GM19463 (cell line): ENCODE measurements around the gene RFC4.
"Not testable (repeated sequence)": the region's sequence is repeated elsewhere in the genome, so short reads cannot be mapped to it uniquely, and the experiment has no call there.

Source experiments
- ATAC-seq: cut with Tn5 transposase; IDR thresholded peaks from one replicate; pipeline ENCODE4 v1.9.1; 2021; ENCODE audit warnings: mild to moderate bottlenecking, moderate library complexity; ENCODE audit not compliant: unreplicated experiment

Gene RFC4, protein sequence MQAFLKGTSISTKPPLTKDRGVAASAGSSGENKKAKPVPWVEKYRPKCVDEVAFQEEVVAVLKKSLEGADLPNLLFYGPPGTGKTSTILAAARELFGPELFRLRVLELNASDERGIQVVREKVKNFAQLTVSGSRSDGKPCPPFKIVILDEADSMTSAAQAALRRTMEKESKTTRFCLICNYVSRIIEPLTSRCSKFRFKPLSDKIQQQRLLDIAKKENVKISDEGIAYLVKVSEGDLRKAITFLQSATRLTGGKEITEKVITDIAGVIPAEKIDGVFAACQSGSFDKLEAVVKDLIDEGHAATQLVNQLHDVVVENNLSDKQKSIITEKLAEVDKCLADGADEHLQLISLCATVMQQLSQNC

DNA sequence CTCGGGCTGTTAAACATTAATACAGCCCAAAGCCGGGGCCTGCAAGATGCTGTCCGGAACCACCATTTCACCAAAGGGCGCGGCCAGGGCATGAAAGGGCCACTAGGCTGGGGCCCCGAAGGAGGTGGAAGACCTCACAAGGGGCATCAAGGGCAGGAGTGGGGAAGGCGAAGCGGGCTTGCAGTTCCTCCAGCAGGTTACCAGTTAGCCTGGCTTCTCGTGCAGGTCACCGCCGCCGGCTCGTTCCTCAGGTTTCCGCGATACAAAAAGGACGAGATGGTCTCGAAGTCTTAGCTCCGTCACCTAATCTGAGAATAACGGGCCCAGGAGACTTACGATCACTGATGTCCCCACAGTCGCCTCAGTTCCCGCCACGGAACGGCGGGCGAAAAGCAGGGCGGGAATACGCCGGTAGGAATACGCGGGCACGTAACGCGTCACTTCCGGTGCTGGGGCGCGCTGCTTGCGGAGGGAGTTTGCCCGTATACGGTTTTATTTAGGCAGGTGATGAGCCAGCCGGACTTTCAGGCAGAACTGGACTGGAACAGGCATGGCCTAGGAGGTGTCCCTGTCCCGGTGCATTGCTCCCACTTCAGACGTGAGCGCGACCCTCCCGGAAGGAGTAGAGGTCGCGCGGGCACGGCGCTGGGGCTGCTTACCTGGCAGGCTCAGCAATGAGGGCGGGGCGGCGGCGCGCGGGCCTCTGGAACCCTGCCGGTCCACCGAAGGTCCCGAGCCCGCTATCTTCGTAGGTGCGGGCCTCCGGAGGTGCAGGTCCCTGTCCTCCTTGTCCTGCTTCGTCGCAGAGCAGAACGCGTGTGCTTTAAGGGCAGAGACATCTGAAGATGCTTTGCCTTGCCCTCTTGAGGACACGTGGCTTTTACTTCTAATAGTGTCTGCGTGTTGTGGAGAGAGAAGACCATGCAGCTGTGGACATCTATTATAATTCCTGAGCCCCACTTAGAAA, at the start of gene RFC4:
Gene RFC4, minus strand, starts transcription at position 394 of the 967 bp plus-strand sequence. CDS start 1,769 bp downstream, outside the sequence.
- ATAC-seq: peak; percentile 95

DNA sequence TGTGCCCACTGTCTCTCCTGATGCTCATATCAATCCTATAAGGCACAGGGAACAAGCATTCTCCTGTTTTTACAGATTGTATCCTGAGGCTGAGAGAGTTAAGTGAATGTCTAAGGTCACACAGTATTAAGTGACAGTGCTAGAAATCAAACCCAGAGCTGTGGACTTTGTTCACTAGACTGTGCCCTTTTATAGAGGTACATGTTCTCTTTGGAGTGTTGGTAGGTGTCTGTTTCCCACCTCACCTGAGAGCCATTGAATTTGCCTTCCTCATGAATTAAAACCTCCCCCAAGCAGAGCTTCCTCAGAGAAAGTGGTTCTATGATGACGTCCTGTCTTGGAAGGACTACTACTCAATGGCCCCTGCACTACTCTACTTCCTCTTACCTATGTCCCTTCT, 48.7 kb upstream of the RFC4 start:
- ATAC-seq: no peak

DNA sequence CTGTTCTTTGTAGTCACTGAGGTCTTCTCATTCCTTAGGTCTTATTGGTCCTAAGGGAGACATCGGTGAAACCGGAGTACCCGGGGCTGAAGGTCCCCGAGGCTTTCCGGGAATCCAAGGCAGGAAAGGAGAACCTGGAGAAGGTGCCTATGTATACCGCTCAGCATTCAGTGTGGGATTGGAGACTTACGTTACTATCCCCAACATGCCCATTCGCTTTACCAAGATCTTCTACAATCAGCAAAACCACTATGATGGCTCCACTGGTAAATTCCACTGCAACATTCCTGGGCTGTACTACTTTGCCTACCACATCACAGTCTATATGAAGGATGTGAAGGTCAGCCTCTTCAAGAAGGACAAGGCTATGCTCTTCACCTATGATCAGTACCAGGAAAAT, 47.9 kb upstream of the RFC4 start:
- ATAC-seq: no peak

DNA sequence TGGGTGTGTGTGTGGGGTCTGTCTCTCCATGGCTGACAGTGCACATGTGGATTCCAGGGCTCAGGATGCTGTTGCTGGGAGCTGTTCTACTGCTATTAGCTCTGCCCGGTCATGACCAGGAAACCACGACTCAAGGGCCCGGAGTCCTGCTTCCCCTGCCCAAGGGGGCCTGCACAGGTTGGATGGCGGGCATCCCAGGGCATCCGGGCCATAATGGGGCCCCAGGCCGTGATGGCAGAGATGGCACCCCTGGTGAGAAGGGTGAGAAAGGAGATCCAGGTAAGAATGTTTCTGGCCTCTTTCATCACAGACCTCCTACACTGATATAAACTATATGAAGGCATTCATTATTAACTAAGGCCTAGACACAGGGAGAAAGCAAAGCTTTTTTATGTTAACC, 46.7 kb upstream of the RFC4 start:
- ATAC-seq: no peak

DNA sequence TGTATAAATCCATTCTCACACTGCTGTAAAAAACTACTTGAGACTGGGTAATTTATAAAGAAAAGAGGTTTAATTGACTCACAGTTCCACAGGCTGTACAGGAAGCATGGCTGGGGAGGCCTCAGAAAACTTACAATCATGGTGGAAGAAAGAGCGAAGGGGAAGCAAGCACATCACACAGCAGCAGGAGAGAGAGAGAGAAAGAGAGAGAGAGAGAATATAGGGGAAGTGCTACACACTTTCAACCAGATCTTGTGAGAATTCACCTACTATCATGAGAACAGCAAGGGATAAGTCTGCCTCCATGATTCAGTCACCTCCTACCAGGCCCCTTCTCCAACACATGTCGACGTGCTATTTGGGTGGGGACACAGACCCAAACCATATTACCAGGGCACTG, 45.6 kb upstream of the RFC4 start:
- ATAC-seq: not testable (repeated sequence)

DNA sequence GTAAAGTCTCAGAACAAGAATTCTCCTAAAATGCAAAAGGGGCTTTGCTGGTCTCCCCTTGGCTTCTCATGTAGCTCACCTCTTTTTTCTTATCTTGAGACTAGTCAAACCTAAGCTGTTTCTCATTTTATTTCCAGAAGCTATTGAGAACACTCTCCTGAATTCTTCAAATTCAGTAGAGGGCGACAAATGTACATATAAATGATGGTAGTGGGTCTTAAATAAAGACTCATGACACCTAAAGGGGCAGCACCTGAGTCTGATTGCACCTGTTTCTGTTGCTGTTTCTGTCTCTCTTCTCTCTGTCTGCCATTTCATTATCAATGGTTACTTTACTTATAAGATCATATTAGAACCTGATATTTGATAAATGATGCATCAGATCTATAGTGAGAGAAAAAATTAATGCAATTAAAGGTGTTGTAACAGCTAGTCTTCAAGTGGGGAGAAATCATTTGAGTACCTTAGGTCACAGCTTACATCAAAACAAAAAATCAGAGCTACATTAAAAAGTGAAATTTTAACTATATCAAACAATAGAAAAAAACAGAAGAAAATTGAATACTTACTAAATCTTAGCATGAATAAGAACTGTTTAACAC, 43.2 kb upstream of the RFC4 start:
- ATAC-seq: no peak

DNA sequence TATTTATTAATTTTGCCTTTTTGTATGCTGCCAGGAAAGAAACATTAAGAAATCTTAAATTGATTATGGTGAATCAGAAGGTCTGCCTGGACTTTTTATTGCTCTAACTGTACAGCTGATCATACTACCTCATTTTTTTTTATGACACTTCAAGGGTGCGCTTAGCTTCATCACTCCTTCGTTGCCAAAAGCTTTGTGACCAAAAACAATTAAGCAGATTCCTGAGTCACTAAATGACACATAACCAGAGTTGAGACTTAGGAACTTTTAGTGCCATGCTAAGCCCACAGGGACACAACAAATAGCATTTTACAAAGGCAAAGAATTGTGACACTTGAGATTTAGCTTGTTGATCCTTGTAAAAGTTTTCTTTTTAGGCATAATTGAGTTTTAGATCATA, 41.2 kb upstream of the RFC4 start:
- ATAC-seq: no peak

DNA sequence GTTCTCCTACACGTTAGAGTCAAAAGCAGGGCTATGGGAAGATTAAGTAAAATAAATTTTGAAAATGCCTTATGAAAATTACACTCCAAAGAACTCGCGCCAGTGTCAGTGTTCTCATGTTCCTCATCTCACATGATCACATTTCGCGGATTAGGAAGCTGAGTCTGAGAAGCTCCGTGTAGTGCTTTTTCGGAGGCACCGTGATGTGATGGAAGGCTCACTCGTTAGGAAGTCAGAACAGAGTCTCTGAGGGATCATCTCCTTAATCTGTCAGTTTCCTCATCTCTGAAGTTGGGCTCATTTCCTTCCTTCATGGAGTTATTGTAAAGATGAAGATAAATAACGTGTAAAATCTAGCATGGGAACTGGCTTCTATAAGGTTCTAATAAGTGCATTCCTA, 39.5 kb upstream of the RFC4 start:
- ATAC-seq: no peak

DNA sequence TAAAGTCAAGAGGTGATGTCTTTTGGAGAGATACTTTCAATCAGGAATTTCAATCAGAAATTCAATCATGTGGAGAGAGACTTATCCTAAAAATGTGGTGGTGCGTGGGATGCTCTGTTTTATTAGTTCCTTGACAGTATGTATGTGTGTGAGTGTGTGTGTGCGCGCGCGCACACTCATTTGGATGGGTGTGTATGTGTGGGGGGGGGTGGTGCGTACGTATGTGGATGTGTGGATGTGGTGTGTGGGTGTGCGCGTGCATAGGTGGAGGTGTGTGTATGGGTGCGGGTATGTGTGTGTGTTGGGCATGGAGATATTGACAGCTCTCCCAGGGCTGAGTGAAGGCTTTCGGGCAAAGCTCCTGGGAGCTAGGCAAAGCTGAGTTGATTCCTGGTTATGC, 38.6 kb upstream of the RFC4 start:
- no peak for ATAC-seq

DNA sequence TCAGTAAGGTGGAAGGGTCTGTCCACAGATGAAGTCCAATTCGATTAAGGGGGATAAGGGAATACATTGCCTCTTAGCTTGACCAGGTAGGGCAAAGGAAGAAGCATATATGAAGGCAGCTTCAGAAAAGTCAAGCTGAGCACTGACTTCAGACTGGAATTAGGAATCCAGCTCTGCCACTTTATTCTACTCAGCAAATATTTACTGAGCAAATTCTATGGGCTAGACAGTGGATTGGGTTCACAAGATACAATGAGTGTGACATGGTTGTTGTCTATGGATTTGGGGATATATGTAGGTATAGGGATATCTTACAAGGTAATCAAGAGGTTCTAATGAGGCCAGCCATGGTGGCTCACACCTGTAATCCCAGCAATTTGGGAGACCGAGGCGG, 36.8 kb upstream of the RFC4 start:
- ATAC-seq: no peak

DNA sequence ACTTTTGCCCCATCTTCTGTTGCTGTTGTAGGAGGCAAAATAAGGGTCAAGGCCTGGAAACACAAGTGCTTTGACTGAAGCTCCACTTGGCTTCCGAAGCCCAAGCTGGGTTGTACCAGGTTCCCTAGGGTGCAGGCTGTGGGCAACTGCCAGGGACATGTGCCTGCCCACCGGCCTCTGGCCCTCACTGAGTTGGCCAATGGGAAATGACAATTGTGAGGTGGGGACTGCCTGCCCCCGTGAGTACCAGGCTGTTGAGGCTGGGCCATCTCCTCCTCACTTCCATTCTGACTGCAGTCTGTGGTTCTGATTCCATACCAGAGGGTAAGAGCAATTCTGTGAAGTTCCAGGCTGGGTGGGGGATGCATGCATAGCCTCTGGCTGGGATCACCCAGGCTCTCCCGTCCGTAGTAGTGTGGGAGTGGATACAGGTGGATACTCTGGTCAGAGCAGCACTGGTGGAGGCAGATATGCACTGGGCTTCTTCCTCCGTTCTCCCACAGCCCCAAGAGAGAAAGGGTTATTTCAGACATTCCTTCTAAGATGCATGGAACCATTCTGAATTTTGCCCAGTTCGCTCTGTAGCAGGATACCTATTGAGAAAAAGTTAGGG, 36.2 kb upstream of the RFC4 start, which contains the start of gene ADIPOQ:
Gene ADIPOQ, plus strand, starts transcription at position 285 of the 613 bp plus-strand sequence. CDS start 10,349 bp downstream, outside the sequence.
- ATAC-seq: no peak

DNA sequence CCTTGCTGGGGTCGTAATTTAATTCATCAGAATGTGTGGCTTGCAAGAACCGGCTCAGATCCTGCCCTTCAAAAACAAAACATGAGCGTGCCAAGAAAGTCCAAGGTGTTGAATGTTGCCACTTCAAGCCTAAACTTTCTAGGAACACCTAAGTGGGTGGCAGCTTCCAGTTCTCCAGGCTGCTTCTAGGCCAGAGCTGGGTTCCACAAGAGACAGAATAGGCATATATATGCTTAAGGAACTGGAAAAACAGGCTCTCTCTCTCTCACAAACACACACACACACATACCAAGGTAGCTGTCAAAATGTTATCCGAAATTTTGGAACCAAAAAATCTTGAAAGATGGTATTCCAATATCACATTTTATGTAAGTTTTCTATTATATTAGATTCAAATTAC, 35.3 kb upstream of the RFC4 start:
- ATAC-seq: no peak

DNA sequence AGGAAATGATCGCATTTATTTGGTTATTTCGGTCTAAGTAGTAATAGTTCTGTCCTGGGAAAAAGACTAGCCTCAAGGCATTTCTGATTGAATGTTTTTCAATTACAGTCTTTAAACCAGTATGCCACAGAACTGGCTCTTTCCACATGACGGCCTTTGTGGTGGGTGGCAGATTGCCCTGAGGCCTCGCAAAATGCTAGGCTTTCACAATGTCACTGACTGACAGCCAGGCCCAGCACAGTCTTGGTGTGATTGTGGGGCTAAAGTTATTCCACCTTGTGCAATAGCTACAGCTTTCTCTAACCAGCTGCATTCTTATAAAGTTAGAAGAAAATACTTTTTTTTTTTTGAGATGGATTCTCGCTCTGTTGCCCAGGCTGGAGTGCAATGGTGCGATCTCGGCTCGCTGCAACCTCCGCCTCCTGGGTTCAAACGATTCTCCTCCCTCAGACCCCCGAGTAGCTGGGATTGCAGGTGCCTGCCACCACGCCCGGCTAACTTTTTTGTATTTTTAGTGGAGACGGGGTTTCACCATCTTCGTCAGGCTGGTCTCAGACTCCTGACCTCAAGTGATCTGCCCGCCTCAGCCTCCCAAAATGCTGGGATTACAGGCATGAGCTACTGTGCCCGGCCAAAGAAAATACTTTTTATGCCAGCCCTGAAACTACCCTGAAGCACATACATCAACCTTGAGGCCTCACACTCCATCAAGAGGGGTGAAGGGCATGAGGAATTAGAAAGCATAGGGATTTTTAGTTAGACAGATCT, 33.8 kb upstream of the RFC4 start:
- ATAC-seq: no peak

DNA sequence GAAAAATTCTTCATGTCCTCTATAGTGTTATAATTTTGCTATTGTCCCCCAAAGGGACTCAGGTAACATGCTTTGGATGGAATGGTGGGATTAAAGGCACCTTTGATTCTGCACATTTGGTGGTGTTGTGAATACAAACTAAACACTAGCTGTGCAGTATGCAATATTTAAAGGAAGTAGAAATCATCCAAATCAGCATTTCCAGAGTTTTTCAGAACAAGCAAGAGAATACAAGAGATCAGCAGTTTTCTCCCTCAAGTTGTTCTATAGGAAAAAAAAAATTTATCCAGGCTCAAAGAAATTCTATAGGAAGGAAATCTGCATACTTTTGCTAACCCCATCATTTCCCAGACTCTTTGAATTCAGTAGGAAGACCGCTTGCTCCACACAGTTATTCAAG, 26.0 kb upstream of the RFC4 start:
- ATAC-seq: no peak

DNA sequence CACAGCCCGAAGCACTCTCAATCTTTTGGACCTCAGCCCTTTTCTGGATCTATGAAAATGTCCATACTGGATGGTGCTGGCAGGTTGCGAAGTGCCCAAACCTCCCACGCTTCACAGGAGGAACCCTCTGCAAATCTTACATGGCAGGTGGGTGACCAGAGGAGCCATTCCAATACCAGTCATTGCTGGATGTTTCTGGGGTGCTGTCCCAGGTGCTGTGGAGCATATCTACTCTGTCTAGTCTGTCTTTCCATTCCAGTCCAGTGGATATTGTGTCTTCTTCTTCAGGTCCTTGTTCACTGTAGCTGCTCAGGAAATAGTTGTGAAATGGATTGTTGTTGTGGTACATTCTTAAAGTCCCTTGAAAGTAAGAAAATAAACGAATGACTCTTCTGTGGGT, 25.5 kb upstream of the RFC4 start:
- ATAC-seq: no peak

DNA sequence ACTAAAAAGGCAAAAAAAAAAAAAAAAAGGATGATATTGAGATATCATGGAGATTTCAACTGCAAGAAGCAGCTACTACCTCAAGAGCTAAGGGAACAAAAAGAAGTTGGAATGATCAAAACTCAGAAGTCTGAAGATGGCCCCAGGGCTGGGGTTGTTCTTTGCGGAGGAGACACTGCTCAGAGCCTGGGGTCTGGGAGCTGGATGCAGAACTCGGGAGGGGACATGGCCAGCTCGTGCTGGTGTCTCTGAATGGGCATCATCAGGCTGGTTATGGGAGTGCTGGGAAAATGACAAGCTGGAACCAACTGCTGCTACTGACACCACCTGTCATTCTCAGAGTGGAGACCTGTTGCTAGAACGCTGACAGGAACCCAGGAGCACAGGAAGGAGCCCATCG, 22.1 kb upstream of the RFC4 start:
- ATAC-seq: no peak

DNA sequence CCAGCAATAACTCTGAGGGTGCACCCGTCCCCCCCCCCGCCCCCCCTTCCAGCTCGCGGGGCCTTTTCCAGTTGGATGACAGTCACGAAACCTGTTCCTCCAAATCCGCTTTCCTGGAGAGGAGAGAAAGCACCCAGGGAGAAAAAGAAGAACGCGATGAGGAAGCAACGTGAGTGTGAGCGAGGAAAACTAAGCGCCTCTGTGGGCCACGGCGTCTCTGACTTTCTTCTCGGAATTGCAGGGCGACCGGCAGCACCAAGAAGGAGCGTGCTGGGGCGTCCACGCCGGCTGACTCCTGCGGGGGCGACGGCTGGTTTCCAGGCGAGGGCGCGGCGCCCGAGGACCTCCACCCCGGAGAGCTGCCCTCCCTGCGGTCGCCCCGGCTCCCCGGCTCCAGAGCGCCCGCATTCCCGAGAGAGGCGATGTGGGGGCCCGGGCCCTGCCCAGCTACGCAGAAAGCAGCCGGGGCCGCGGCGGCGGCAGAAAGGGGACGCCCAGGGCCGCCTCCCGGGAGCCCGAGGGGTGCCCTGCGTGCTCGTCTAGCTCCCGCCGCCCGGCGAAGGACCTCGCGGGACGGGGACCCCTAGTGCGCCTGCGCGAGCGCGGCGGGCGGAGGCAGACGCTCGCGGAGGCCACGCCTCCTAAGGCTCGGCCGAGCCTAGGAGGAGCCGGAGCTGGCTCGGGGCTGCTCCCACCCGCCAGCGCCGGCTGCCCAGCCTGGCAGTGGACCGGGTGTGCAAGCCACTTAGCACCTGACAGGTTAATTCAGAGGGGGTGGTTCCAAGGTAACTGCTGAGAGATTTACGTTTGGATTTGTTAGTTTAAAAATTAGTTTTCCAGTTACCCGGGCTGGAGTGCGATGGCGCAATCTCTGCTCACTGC, 20.9 kb upstream of the RFC4 start:
- peak; percentile 85 for ATAC-seq

DNA sequence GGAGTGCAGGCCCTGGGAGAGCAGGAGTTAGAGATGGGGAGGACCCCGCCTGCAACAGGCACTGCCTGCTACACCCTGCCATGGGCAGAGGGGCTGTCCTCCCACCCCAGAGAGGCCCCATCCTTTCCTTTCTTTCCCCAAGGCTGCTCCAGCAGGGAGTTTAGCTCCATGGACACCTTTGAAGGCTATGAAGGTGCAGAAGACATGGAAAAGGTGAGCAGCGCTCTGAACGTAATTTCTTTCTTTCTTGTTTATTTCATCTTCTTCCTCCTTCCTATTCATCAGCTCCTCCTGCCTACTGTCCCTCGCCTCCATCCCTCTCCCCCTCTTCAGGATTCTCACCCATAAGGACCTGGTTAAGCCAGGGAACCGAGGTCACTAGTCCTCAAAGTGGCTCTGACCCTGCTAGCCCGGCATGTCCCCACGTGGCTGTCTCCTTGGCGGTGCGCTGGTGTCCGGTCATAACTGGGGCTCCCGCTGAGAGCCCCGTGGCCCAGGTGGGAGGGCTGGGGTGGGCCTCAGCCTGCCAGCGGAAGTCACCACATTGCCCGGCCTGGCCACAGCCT, 20.2 kb upstream of the RFC4 start:
- no peak for ATAC-seq

DNA sequence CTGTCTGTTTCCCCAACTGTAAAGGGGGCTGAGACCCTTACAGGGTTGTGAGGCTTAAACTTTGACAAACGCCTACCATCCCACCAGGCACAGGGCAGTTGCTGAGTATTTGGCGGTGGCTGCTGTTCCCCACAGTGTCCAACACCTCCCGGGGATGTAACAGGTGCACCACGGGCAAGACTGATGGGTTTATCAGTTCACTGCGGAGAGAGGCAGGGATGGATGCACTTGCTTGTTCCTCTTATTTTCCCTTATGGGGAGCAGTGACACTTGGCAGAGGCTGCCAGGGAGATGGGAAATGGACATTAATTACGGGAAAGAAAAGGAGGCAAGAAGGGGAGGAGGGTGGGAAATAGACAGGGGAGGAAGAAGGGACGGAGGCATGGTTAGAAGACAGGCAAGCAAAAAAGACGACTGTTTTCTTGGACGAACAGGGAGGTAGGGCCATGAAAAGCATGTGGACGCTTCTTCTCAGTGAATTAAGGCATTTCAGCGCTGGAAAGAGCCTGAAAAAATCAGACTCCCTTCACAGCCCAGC, 19.7 kb upstream of the RFC4 start:
- ATAC-seq: no peak
